HEK293 (cell line): ENCODE data around the gene BBC3.

Experiments
- KLF7 ChIP-seq: fragments of 450-650 bp; formaldehyde crosslinking; IDR thresholded peaks from 2 replicates; pipeline ENCODE4 v1.5.1; 2016; ENCODE audit warnings: missing biosample characterization, missing genetic modification characterization, borderline replicate concordance
- OVOL3 ChIP-seq: fragments of 450-650 bp; formaldehyde crosslinking; IDR thresholded peaks from 2 replicates; pipeline ENCODE4 v1.5.1; 2016; ENCODE audit warnings: missing biosample characterization, missing genetic modification characterization
- PBX3 ChIP-seq: sonication (generic); formaldehyde crosslinking; IDR thresholded peaks from 2 replicates; pipeline ENCODE4 v1.8.1; 2022; ENCODE audit warnings: mild to moderate bottlenecking, moderate library complexity, missing genetic modification reagents
- SP2 ChIP-seq: fragments of 450-650 bp; formaldehyde crosslinking; IDR thresholded peaks from 2 replicates; pipeline ENCODE4 v1.5.1; 2016; ENCODE audit warnings: missing biosample characterization, missing genetic modification characterization
- ZBTB1 ChIP-seq: fragments of 450-650 bp; formaldehyde crosslinking; IDR thresholded peaks from 2 replicates; pipeline ENCODE4 v1.5.1; 2016; ENCODE audit warnings: missing biosample characterization, missing genetic modification characterization
- ZFHX2 ChIP-seq: fragments of 450-650 bp; formaldehyde crosslinking; conservative IDR thresholded peaks from 2 replicates; pipeline ENCODE4 v1.5.1; 2016; ENCODE audit warnings: missing biosample characterization, missing genetic modification characterization
- ZFP3 ChIP-seq: fragments of 450-650 bp; formaldehyde crosslinking; IDR thresholded peaks from 2 replicates; pipeline ENCODE4 v1.5.1; 2016; ENCODE audit warnings: low read depth, missing biosample characterization, missing genetic modification characterization
- ZFP37 ChIP-seq: fragments of 450-650 bp; formaldehyde crosslinking; IDR thresholded peaks from 2 replicates; pipeline ENCODE4 v1.5.1; 2016; ENCODE audit warnings: missing biosample characterization, missing genetic modification characterization
- ZFP69B ChIP-seq: fragments of 450-650 bp; formaldehyde crosslinking; IDR thresholded peaks from 2 replicates; pipeline ENCODE4 v1.5.1; 2016; ENCODE audit warnings: missing biosample characterization, missing genetic modification characterization
- ZNF140 ChIP-seq: fragments of 450-650 bp; formaldehyde crosslinking; IDR thresholded peaks from 2 replicates; pipeline ENCODE4 v1.5.1; 2016; ENCODE audit warnings: missing biosample characterization, missing genetic modification characterization
- ZNF174 ChIP-seq: fragments of 450-650 bp; formaldehyde crosslinking; IDR thresholded peaks from 2 replicates; pipeline ENCODE4 v1.5.0; 2017; ENCODE audit warnings: missing biosample characterization, mild to moderate bottlenecking, missing genetic modification characterization
- ZNF18 ChIP-seq: fragments of 450-650 bp; formaldehyde crosslinking; IDR thresholded peaks from 2 replicates; pipeline ENCODE4 v1.5.1; 2016; ENCODE audit warnings: missing biosample characterization, missing genetic modification characterization
- ZNF211 ChIP-seq: fragments of 450-650 bp; formaldehyde crosslinking; IDR thresholded peaks from 2 replicates; pipeline ENCODE4 v1.5.1; 2016; ENCODE audit warnings: low read depth, missing biosample characterization, missing genetic modification characterization
- ZNF214 ChIP-seq: fragments of 450-650 bp; formaldehyde crosslinking; IDR thresholded peaks from 2 replicates; pipeline ENCODE4 v1.5.1; 2017; ENCODE audit warnings: missing biosample characterization, mild to moderate bottlenecking, missing genetic modification characterization, borderline replicate concordance
- ZNF221 ChIP-seq: fragments of 450-650 bp; formaldehyde crosslinking; IDR thresholded peaks from 2 replicates; pipeline ENCODE4 v1.5.1; 2017; ENCODE audit warnings: missing biosample characterization, missing genetic modification characterization, borderline replicate concordance
- ZNF223 ChIP-seq: fragments of 450-650 bp; formaldehyde crosslinking; IDR thresholded peaks from 2 replicates; pipeline ENCODE4 v1.5.1; 2016; ENCODE audit warnings: missing biosample characterization, missing genetic modification characterization
- ZNF24 ChIP-seq: fragments of 450-650 bp; formaldehyde crosslinking; IDR thresholded peaks from 2 replicates; pipeline ENCODE4 v1.5.1; 2016; ENCODE audit warnings: missing biosample characterization, missing genetic modification characterization
- ZNF266 ChIP-seq: fragments of 450-650 bp; formaldehyde crosslinking; IDR thresholded peaks from 2 replicates; pipeline ENCODE4 v1.5.1; 2016; ENCODE audit warnings: missing biosample characterization, missing genetic modification characterization, low read depth
- ZNF37A ChIP-seq: fragments of 450-650 bp; IDR thresholded peaks from 2 replicates; pipeline ENCODE4 v1.5.1; 2018; ENCODE audit warnings: missing biosample characterization, missing genetic modification characterization
- ZNF549 ChIP-seq: fragments of 450-650 bp; IDR thresholded peaks from 2 replicates; pipeline ENCODE4 v1.5.1; 2018; ENCODE audit warnings: missing biosample characterization, missing genetic modification characterization, mild to moderate bottlenecking, inconsistent platforms, moderate library complexity
- ZNF624 ChIP-seq: fragments of 450-650 bp; formaldehyde crosslinking; IDR thresholded peaks from 2 replicates; pipeline ENCODE4 v1.5.1; 2017; ENCODE audit warnings: missing biosample characterization, missing genetic modification characterization
- ZNF639 ChIP-seq: fragments of 450-650 bp; formaldehyde crosslinking; IDR thresholded peaks from 2 replicates; pipeline ENCODE4 v1.5.1; 2016; ENCODE audit warnings: missing biosample characterization, missing genetic modification characterization
- ZNF654 ChIP-seq: fragments of 450-650 bp; formaldehyde crosslinking; IDR thresholded peaks from 2 replicates; pipeline ENCODE4 v1.5.1; 2016; ENCODE audit warnings: low read depth, missing biosample characterization, missing genetic modification characterization
- ZNF677 ChIP-seq: fragments of 450-650 bp; IDR thresholded peaks from 2 replicates; pipeline ENCODE4 v1.5.0; 2018; ENCODE audit warnings: missing biosample characterization, mild to moderate bottlenecking, missing genetic modification characterization, moderate library complexity
- ZNF747 ChIP-seq: fragments of 450-650 bp; formaldehyde crosslinking; IDR thresholded peaks from 2 replicates; pipeline ENCODE4 v1.5.1; 2016; ENCODE audit warnings: missing biosample characterization, missing genetic modification characterization
- ZNF76 ChIP-seq: fragments of 450-650 bp; formaldehyde crosslinking; IDR thresholded peaks from 2 replicates; pipeline ENCODE4; 2016; ENCODE audit warnings: low read depth, missing biosample characterization, missing genetic modification characterization, borderline replicate concordance
- ZNF776 ChIP-seq: fragments of 450-650 bp; formaldehyde crosslinking; IDR thresholded peaks from 2 replicates; pipeline ENCODE4 v1.5.0; 2017; ENCODE audit warnings: missing biosample characterization, missing genetic modification characterization, borderline replicate concordance
- ZNF843 ChIP-seq: fragments of 450-650 bp; formaldehyde crosslinking; IDR thresholded peaks from 2 replicates; pipeline ENCODE4 v1.5.1; 2016; ENCODE audit warnings: missing biosample characterization, missing genetic modification characterization
- TF ChIP-seq, protein P1 (sequence below): fragments of 450-650 bp; formaldehyde crosslinking; IDR thresholded peaks from 2 replicates; pipeline ENCODE4 v1.5.1; 2016; ENCODE audit warnings: missing biosample characterization, missing genetic modification characterization
- TF ChIP-seq, protein P2 (sequence below): fragments of 450-650 bp; formaldehyde crosslinking; optimal IDR thresholded peaks from 2 replicates; pipeline ENCODE3; 2016; ENCODE audit warnings: missing biosample characterization, mild to moderate bottlenecking, missing genetic modification characterization
- TF ChIP-seq, protein P3 (sequence below): fragments of 450-650 bp; formaldehyde crosslinking; IDR thresholded peaks from 2 replicates; pipeline ENCODE4 v1.5.1; 2016; ENCODE audit warnings: missing biosample characterization, missing genetic modification characterization

The BBC3 gene

GRCh38 chr19:47274071-47274890 is 43.3 kb upstream of the BBC3 start, which contains the start of gene INAFM1 (continued):
- TF ChIP-seq KLF7 (tag by site-specific recombination) (peak; percentile 63; the same call in 1 of the 2 replicates), ZNF223 (no peak), SP2 (peak; percentile 67), ZNF37A (tag by site-specific recombination) (no peak), ZNF221 (no peak), ZFHX2 (tag by site-specific recombination) (peak; percentile 75), ZNF654 (tag by site-specific recombination) (no peak), ZNF174 (tag by site-specific recombination) (no peak), ZNF24 (tag by site-specific recombination) (no peak), ZNF18 (no peak), ZNF747 (no peak), ZNF624 (tag by site-specific recombination) (no peak), ZNF211 (tag by site-specific recombination) (no peak), ZFP3 (tag by site-specific recombination) (no peak), ZNF677 (tag by site-specific recombination) (no peak), ZNF843 (tag by site-specific recombination) (0 out of 2 replicates have a peak, but pooled peaks have one; percentile 37), ZFP69B (tag by site-specific recombination) (no peak), PBX3 (CRISPR knock-in tag) (no peak), ZNF776 (tag by site-specific recombination) (no peak), ZNF214 (tag by site-specific recombination) (no peak), ZNF639 (tag by site-specific recombination) (no peak; the same call in 1 of the 2 replicates), ZNF140 (tag by site-specific recombination) (no peak), ZNF76 (tag by site-specific recombination) (peak; percentile 54; the same call in 1 of the 2 replicates), OVOL3 (tag by site-specific recombination) (peak; percentile 16; the same call in 1 of the 2 replicates), ZNF549 (tag by site-specific recombination) (no peak), ZBTB1 (tag by site-specific recombination) (no peak), ZNF266 (tag by site-specific recombination) (no peak), ZFP37 (no peak)
- TF ChIP-seq, protein P1, sequence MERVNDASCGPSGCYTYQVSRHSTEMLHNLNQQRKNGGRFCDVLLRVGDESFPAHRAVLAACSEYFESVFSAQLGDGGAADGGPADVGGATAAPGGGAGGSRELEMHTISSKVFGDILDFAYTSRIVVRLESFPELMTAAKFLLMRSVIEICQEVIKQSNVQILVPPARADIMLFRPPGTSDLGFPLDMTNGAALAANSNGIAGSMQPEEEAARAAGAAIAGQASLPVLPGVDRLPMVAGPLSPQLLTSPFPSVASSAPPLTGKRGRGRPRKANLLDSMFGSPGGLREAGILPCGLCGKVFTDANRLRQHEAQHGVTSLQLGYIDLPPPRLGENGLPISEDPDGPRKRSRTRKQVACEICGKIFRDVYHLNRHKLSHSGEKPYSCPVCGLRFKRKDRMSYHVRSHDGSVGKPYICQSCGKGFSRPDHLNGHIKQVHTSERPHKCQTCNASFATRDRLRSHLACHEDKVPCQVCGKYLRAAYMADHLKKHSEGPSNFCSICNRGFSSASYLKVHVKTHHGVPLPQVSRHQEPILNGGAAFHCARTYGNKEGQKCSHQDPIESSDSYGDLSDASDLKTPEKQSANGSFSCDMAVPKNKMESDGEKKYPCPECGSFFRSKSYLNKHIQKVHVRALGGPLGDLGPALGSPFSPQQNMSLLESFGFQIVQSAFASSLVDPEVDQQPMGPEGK, result peak; percentile 55
- TF ChIP-seq, protein P2, sequence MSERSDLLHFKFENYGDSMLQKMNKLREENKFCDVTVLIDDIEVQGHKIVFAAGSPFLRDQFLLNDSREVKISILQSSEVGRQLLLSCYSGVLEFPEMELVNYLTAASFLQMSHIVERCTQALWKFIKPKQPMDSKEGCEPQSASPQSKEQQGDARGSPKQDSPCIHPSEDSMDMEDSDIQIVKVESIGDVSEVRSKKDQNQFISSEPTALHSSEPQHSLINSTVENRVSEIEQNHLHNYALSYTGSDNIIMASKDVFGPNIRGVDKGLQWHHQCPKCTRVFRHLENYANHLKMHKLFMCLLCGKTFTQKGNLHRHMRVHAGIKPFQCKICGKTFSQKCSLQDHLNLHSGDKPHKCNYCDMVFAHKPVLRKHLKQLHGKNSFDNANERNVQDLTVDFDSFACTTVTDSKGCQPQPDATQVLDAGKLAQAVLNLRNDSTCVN (tag by site-specific recombination), result peak; percentile 71
- TF ChIP-seq, protein P3, sequence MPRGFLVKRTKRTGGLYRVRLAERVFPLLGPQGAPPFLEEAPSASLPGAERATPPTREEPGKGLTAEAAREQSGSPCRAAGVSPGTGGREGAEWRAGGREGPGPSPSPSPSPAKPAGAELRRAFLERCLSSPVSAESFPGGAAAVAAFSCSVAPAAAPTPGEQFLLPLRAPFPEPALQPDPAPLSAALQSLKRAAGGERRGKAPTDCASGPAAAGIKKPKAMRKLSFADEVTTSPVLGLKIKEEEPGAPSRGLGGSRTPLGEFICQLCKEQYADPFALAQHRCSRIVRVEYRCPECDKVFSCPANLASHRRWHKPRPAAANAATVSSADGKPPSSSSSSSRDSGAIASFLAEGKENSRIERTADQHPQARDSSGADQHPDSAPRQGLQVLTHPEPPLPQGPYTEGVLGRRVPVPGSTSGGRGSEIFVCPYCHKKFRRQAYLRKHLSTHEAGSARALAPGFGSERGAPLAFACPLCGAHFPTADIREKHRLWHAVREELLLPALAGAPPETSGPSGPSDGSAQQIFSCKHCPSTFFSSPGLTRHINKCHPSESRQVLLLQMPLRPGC (tag by site-specific recombination), result 0 out of 2 replicates have a peak, but pooled peaks have one; percentile 46
